Measurements from ENCODE around the gene RAB5A. TPM values are rescaled to one million over a fixed set of nuclear protein-coding genes. Genes with fewer than 3 reads are reported as not detected.
"Not testable (repeated sequence)": the region's sequence is repeated elsewhere in the genome, so short reads cannot be mapped to it uniquely, and the experiment has no call there.

RAB5A gene
- total RNA-seq, 1 donor from 2014 or later, result 106 TPM

- Histone ChIP-seq H3K4me2 (ENCODE audit: low read length) (peak overlapping the region; percentile 29), H3K79me2 (ENCODE audit: insufficient read depth, low read length) (no peaks in the 10 kb centered on the region), H2AFZ (ENCODE audit: low read depth, low read length) (peak overlapping the region; percentile 23), H3K36me3 (ENCODE audit: insufficient read depth, low read length) (no peaks in the 10 kb centered on the region), H3K27me3 (ENCODE audit: insufficient read depth, low read length) (no peaks in the 10 kb centered on the region), H3K9ac (ENCODE audit: low read length) (no peak overlapping the region), H3K4me3 (ENCODE audit: insufficient read depth, low read depth, low read length) (no peak overlapping the region), H3K27ac (ENCODE audit: low read depth, low read length) (no peak overlapping the region), H3K4me1 (ENCODE audit: insufficient read depth, low read length) (no peaks in the 10 kb centered on the region), H4K20me1 (ENCODE audit: insufficient read depth, low read length) (no peaks in the 10 kb centered on the region), H3K9me3 (ENCODE audit: insufficient read depth, low read depth, low read length) (no peaks in the 10 kb centered on the region)
- H3K9me3 Mint-ChIP-seq (ENCODE audit: unreplicated experiment), result no peaks in the 10 kb centered on the region
- no peaks in the 10 kb centered on the region for H3K27me3 Mint-ChIP-seq (ENCODE audit: low read depth, unreplicated experiment)
- no peak overlapping the region for H3K4me3 Mint-ChIP-seq (ENCODE audit: unreplicated experiment)
- H3K36me3 Mint-ChIP-seq (ENCODE audit: low read depth, unreplicated experiment), result no peaks in the 10 kb centered on the region
- no peak overlapping the region for H3K27ac Mint-ChIP-seq (ENCODE audit: unreplicated experiment)
- FAIRE-seq, result no peak
- DNase-seq (ENCODE audit: low read depth), result no peak
- no peak for TF ChIP-seq EZH2 (IDR thresholded peaks at IDR 0.05; ENCODE audit: insufficient read depth, low read length)
- TF ChIP-seq CTCF (IDR thresholded peaks at IDR 0.05; ENCODE audit: insufficient read depth, low read depth, low read length), result no peak
- H3K4me1 Mint-ChIP-seq (ENCODE audit: low read depth, unreplicated experiment), result peaks cover 3% of the 10 kb centered on the region
Measured at GRCh38 chr3:20028905-20029331, 82.0 kb downstream of the RAB5A start.

GRCh38 chr3:20031939-20032338, 85.0 kb downstream of the RAB5A start:
- H3K27ac Mint-ChIP-seq (ENCODE audit: unreplicated experiment); H4K20me1 ChIP-seq (ENCODE audit: insufficient read depth, low read length); H3K79me2 ChIP-seq (ENCODE audit: insufficient read depth, low read length); H3K4me2 ChIP-seq (ENCODE audit: low read length); DNase-seq (ENCODE audit: low read depth); H3K36me3 Mint-ChIP-seq (ENCODE audit: low read depth, unreplicated experiment); H3K27me3 Mint-ChIP-seq (ENCODE audit: low read depth, unreplicated experiment); H3K4me1 Mint-ChIP-seq (ENCODE audit: low read depth, unreplicated experiment); H3K36me3 ChIP-seq (ENCODE audit: insufficient read depth, low read length); H3K4me1 ChIP-seq (ENCODE audit: insufficient read depth, low read length); H3K9ac ChIP-seq (ENCODE audit: low read length); H3K9me3 ChIP-seq (ENCODE audit: insufficient read depth, low read depth, low read length); H3K4me3 ChIP-seq (ENCODE audit: insufficient read depth, low read depth, low read length); H3K27ac ChIP-seq (ENCODE audit: low read depth, low read length); FAIRE-seq; H3K27me3 ChIP-seq (ENCODE audit: insufficient read depth, low read length); H3K4me3 Mint-ChIP-seq (ENCODE audit: unreplicated experiment); H2AFZ ChIP-seq (ENCODE audit: low read depth, low read length); H3K9me3 Mint-ChIP-seq (ENCODE audit: unreplicated experiment): not testable (repeated sequence)

Other genes with a start within 250 kb of the RAB5A start
- gene EFHB, start 12.9 kb upstream of the RAB5A start, total RNA-seq, result 0.94 and 1.2 TPM in 2 replicates
- not detected in 2 replicates for gene PP2D1, start 65.2 kb downstream of the RAB5A start, total RNA-seq
- 4.9 and 6.2 TPM in 2 replicates for gene KAT2B, start 93.3 kb downstream of the RAB5A start, total RNA-seq
- gene SGO1, start 239.1 kb downstream of the RAB5A start, total RNA-seq, result 1.9 and 3.0 TPM in 2 replicates